Sigmoid colon (tissue), 7 donors: ENCODE data around the gene NACC2. TPM values are rescaled to one million over a fixed set of nuclear protein-coding genes. Genes with fewer than 3 reads are reported as not detected.

Experiments
- DNase-seq: peaks from one replicate; pipeline ENCODE4 v3.0.0-alpha.2; 2019
- H3K27ac ChIP-seq, 4 donors: fragments of 200-600 bp; sonication (generic); one replicate each; pipeline ENCODE4 v1.5.1; 2016 to 2019; ENCODE audit warnings: mild to moderate bottlenecking in 1 of 4
- H3K27me3 ChIP-seq, 3 donors: fragments of 200-600 bp; sonication (generic); one replicate each; pipeline ENCODE4 v1.5.1; 2019; ENCODE audit warnings: mild to moderate bottlenecking in 1 of 3
- H3K36me3 ChIP-seq, 4 donors: fragments of 200-600 bp; sonication (generic); one replicate each; pipeline ENCODE4 v1.5.1; 2016 to 2019
- H3K4me1 ChIP-seq, 4 donors: fragments of 200-600 bp; sonication (generic); one replicate each; pipeline ENCODE4 v1.5.1; 2017 to 2019
- H3K4me3 ChIP-seq, 4 donors: fragments of 200-600 bp; sonication (generic); one replicate each; pipeline ENCODE4 v1.5.1; 2017 to 2019; ENCODE audit warnings: mild to moderate bottlenecking in 2 of 4, moderate library complexity in 1 of 4
- H3K9me3 ChIP-seq, 4 donors: fragments of 200-600 bp in 3 of 4; sonication (generic) in 3 of 4; one replicate each; pipeline versions ENCODE4 v1.5.1 to v1.6.1; 2013 to 2019
- EP300 ChIP-seq, 4 donors: sonication (generic); formaldehyde crosslinking; IDR thresholded peaks; one replicate each; pipeline ENCODE4 v1.6.1; 2017; ENCODE audit warnings: antibody characterized with exemption in 4 of 4
- POLR2A ChIP-seq, 2 donors: fragments of 450-650 bp; IDR thresholded peaks; one replicate each; pipeline ENCODE4 v1.6.1; 2016; ENCODE audit warnings: antibody characterized with exemption in 2 of 2, mild to moderate bottlenecking in 2 of 2, moderate library complexity in 2 of 2
- POLR2AphosphoS5 ChIP-seq, 4 donors: sonication (generic); formaldehyde crosslinking; IDR thresholded peaks; one replicate each; pipeline ENCODE4 v1.6.1; 2017; ENCODE audit warnings: antibody characterized with exemption in 4 of 4
- WGBS, 2 donors: extraction: QIAGEN DNeasy Blood & Tissue Kit; methylation state at CpG; one replicate each; pipeline ENCODE4 v1.1.7; 2013; 5-methylcytosine and 5-hydroxymethylcytosine counted together
- intact Hi-C: fragments of 100-400 bp; cut with DNase I; formaldehyde crosslinking; loops from one replicate; pipeline ENCODE4 v1.15.1; 2023
- polyA plus RNA-seq, 3 donors: library from polyadenylated mRNA; stranded (reverse); fragments of 200-250 nt; gene quantifications; one replicate each; pipeline ENCODE4 v1.2.3, GENCODE V29; 2013
- total RNA-seq, 4 donors: library from RNA; depleted of rRNA; stranded (reverse); fragments of >200 nt; gene quantifications; one replicate each; pipeline ENCODE4 v1.1.0, GENCODE V29; 2016
- TF ChIP-seq, protein P1 (sequence below), 4 experiments: fragments of 450-650 bp in 3 of 4; fragments of 200-600 bp in 1 of 4; IDR thresholded peaks; one replicate each; pipeline ENCODE4 v1.5.1; 2016 to 2019; ENCODE audit warnings: antibody characterized with exemption in 4 of 4, mild to moderate bottlenecking in 3 of 4, moderate library complexity in 2 of 4
- donor health status: healthy with polysubstance abuse.
- donor health status: Bipolar disorder and iron deficiency.
- donor health status: healthy.

Gene NACC2
- total and polyA plus RNA-seq, 7 donors = 3.6 to 80.0 (median 41.6) TPM

DNA sequence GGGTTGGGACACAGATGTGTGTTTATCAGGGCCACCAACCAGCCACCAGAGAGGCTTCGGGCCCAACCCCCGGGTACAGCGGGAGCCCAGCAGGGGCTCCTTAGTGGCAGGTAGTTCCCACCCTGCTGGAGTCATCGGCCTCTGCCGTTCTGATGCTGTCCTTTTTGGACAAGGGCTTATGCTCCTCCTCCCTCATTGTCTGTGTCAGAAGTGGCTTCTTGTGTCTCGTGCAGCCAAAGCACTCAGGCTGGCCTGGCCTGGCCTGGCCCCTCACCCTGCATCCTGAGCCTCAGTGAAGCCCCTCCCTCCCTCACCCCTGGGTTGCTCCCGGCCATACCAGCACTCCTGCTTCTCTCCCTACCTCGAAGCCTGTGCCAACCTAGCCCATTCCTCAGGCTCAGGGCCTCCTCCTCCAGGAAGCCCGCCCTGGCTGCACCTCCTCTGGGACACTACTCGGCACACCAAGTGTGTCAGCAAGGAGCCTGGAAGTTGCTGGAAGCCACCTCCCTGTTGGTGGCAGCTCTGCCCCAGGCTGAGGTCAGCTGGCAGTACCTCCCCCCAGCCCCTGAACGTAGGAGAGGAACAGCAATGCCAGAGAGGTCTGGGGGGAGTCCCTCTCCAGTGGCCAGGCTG lies 129.8 kb downstream of the NACC2 start:
- Histone ChIP-seq H3K36me3 (no peaks in the 10 kb centered on the region), H3K4me3 (no peak overlapping the region), H3K27me3 (no peaks in the 10 kb centered on the region), H3K9me3 (no peaks in the 10 kb centered on the region), H3K27ac (no peak overlapping the region), H3K4me1 (peaks cover 0 to 20% (median 17%) of the 10 kb centered on the region in 4 donors)
- intact Hi-C loops = loop anchor here (10.0 kb wide), 1 partner anchor 280 kb away; the partner anchor contains the start of gene QSOX2
- 66 to 72% methylated on average over 11 of the region's 11 CpGs for WGBS, 2 donors
- no peak for DNase-seq
- TF ChIP-seq, protein P1, sequence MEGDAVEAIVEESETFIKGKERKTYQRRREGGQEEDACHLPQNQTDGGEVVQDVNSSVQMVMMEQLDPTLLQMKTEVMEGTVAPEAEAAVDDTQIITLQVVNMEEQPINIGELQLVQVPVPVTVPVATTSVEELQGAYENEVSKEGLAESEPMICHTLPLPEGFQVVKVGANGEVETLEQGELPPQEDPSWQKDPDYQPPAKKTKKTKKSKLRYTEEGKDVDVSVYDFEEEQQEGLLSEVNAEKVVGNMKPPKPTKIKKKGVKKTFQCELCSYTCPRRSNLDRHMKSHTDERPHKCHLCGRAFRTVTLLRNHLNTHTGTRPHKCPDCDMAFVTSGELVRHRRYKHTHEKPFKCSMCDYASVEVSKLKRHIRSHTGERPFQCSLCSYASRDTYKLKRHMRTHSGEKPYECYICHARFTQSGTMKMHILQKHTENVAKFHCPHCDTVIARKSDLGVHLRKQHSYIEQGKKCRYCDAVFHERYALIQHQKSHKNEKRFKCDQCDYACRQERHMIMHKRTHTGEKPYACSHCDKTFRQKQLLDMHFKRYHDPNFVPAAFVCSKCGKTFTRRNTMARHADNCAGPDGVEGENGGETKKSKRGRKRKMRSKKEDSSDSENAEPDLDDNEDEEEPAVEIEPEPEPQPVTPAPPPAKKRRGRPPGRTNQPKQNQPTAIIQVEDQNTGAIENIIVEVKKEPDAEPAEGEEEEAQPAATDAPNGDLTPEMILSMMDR (IDR thresholded peaks at IDR 0.05) = no peak
- TF ChIP-seq POLR2A (IDR thresholded peaks at IDR 0.05) (no peak), EP300 (IDR thresholded peaks at IDR 0.05) (no peak), POLR2AphosphoS5 (IDR thresholded peaks at IDR 0.05) (no peak)

DNA sequence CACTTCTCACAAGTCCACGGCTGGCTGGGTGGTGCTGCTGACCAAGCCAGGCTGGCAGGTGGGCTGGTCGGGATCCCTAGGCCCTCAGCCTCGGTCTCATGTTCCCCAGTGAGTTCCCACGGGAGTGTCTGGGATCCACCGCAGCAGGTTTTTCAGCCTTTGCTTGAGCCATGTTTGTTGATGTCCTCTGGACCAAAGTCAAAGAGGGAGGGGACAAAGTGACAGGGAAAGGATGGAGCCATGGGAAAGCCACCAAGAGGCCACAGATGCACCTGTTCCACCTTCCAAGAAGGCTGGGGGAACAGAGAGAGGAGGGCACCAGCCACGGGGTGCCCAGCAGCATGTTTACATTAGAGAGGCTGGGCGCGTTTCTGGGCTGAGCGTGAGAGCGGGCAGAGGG lies 131.2 kb downstream of the NACC2 start:
- DNase-seq = no peak
- Histone ChIP-seq H3K9me3 (no peaks in the 10 kb centered on the region), H3K27me3 (no peaks in the 10 kb centered on the region), H3K27ac (no peak overlapping the region), H3K4me1 (peaks cover 0 to 33% (median 29%) of the 10 kb centered on the region in 4 donors), H3K36me3 (no peaks in the 10 kb centered on the region), H3K4me3 (no peak overlapping the region)
- intact Hi-C loops = loop anchor here (10.0 kb wide), 1 partner anchor 281 kb away; the partner anchor contains the start of gene QSOX2
- WGBS, 2 donors = 46 to 66% methylated on average over 10 of the region's 10 CpGs
- TF ChIP-seq EP300 (IDR thresholded peaks at IDR 0.05) (no peak), POLR2A (IDR thresholded peaks at IDR 0.05) (no peak), POLR2AphosphoS5 (IDR thresholded peaks at IDR 0.05) (no peak)
- TF ChIP-seq, protein P1 (IDR thresholded peaks at IDR 0.05) = no peak

DNA sequence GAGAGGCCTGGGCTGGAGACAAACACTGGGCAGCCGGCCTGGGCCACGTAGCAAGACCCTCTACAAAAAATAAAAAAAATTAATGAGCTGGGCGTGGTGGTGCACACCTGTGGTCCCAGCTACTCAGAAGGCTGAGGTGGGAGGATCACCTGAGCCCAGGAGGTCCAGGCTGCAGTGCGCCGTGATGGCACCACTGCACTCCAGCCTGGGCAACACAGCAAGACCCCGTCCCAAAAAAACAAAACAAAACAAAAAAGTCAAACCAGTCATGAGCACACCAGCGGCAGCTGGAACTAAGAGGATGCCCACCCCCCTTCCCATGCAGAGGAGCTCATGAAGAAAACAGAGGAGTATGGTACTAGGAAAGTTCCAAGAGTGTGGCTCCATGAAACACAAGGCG lies 131.8 kb downstream of the NACC2 start:
- DNase-seq = no peak
- no peaks in the 10 kb centered on the region for H3K36me3 ChIP-seq
- intact Hi-C loops = loop anchor here (10.0 kb wide), 1 partner anchor 281 kb away; the partner anchor contains the start of gene QSOX2
- H3K27me3 ChIP-seq = no peaks in the 10 kb centered on the region
- no peak overlapping the region for H3K4me3 ChIP-seq
- WGBS, 2 donors = 73 to 90% methylated on average over 8 of the region's 8 CpGs
- H3K27ac ChIP-seq = no peak overlapping the region
- no peaks in the 10 kb centered on the region for H3K9me3 ChIP-seq
- TF ChIP-seq POLR2A (IDR thresholded peaks at IDR 0.05) (no peak), POLR2AphosphoS5 (IDR thresholded peaks at IDR 0.05) (no peak)
- H3K4me1 ChIP-seq = peaks cover 0 to 38% (median 30%) of the 10 kb centered on the region in 4 donors

DNA sequence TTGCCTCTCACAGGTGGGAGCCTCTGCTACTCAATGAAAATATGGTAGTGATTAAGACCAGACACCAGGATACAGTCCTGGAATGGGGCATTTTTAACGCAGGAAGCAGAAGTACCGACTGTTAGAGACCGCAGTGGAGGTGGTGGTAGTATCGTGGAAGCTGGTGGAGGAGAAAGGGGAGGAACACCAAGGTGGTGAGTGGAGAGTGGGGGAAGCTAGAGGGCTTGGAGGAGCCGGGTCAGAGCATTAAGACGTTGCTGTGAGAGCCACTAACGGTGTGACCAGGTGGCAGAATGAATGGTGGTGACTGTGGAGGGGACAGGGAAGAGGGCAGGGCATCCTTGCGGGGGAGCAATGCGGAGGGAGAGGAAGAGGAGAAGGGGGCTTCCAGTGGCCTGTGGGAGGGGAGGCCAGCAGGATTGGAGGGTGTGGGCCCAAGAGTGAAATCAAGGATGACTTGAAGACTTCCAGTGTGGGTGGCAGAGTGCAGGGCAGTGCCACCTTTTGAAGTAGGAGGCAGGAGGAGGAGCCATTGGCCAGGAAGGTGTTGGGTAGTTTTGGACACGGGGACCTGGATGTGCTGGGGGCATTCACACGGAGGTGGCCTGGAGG lies 132.3 kb downstream of the NACC2 start:
- intact Hi-C loops = loop anchor here (10.0 kb wide), 1 partner anchor 282 kb away; the partner anchor contains the start of gene QSOX2
- no peaks in the 10 kb centered on the region for H3K27me3 ChIP-seq
- WGBS, 2 donors = 49 to 65% methylated on average over 11 of the region's 11 CpGs
- H3K9me3 ChIP-seq = no peaks in the 10 kb centered on the region
- no peak for DNase-seq
- H3K36me3 ChIP-seq = no peaks in the 10 kb centered on the region
- TF ChIP-seq POLR2AphosphoS5 (IDR thresholded peaks at IDR 0.05) (no peak), EP300 (IDR thresholded peaks at IDR 0.05) (no peak), POLR2A (IDR thresholded peaks at IDR 0.05) (no peak)
- TF ChIP-seq, protein P1 (IDR thresholded peaks at IDR 0.05) = no peak
- H3K4me1 ChIP-seq = peaks cover 0 to 36% (median 26%) of the 10 kb centered on the region in 4 donors
- H3K4me3 ChIP-seq = no peak overlapping the region
- no peak overlapping the region for H3K27ac ChIP-seq
